Vagina (tissue), 2 donors: ENCODE data around the gene SAC3D1. TPM values are rescaled to one million over a fixed set of nuclear protein-coding genes. Genes with fewer than 3 reads are reported as not detected.
"Not testable (repeated sequence)": the region's sequence is repeated elsewhere in the genome, so short reads cannot be mapped to it uniquely, and the experiment has no call there.

ENCODE experiments used
- DNase-seq, 2 donors: peaks; one replicate each; pipeline ENCODE4 v3.0.0-alpha.2; 2017; ENCODE audit errors: extremely low spot score in 2 of 2
- H3K27ac ChIP-seq: fragments of 200-600 bp; sonication (generic); one replicate; pipeline ENCODE4 v1.5.1; 2019
- H3K27me3 ChIP-seq: fragments of 200-600 bp; sonication (generic); one replicate; pipeline ENCODE4 v1.5.1; 2019
- H3K36me3 ChIP-seq, 2 donors: fragments of 200-600 bp; sonication (generic); one replicate each; pipeline ENCODE4 v1.5.1; 2017 to 2019
- H3K4me1 ChIP-seq: fragments of 200-600 bp; sonication (generic); one replicate; pipeline ENCODE4 v1.5.1; 2019
- H3K4me3 ChIP-seq, 2 donors: fragments of 200-600 bp; sonication (generic); 1 replicate in 1 of 2; 2 replicates in 1 of 2; pipeline ENCODE4 v1.5.1; 2016 to 2019
- H3K9me3 ChIP-seq: fragments of 200-600 bp; sonication (generic); one replicate; pipeline ENCODE4 v1.5.1; 2019
- POLR2A ChIP-seq, 2 donors: fragments of 450-650 bp; IDR thresholded peaks; one replicate each; pipeline ENCODE4 v1.6.1; 2017; ENCODE audit warnings: antibody characterized with exemption in 2 of 2, mild to moderate bottlenecking in 2 of 2, moderate library complexity in 2 of 2
- POLR2AphosphoS5 ChIP-seq, 2 donors: sonication (generic); formaldehyde crosslinking; IDR thresholded peaks; one replicate each; pipeline ENCODE4 v1.9.0; 2017; ENCODE audit warnings: antibody characterized with exemption in 2 of 2, mild to moderate bottlenecking in 2 of 2, low read depth in 1 of 2; ENCODE audit not compliant: insufficient read depth in 1 of 2
- intact Hi-C: fragments of 100-400 bp; cut with DNase I; formaldehyde crosslinking; loops from one replicate; pipeline ENCODE4 v1.15.1; 2023
- total RNA-seq: library from RNA; depleted of rRNA; stranded (reverse); fragments of >200 nt; gene quantifications from one replicate; pipeline ENCODE4 v1.2.3, GENCODE V29; 2016
- TF ChIP-seq, protein P1 (sequence below), 3 experiments: fragments of 450-650 bp in 2 of 3; fragments of 200-600 bp in 1 of 3; sonication (generic) in 1 of 3; IDR thresholded peaks; one replicate each; pipeline ENCODE4 v1.5.1; 2017 to 2019; ENCODE audit warnings: antibody characterized with exemption in 3 of 3, mild to moderate bottlenecking in 2 of 3, moderate library complexity in 2 of 3

Gene SAC3D1
- total RNA-seq, 1 donor from 2014 or later: 11.8 TPM

DNA sequence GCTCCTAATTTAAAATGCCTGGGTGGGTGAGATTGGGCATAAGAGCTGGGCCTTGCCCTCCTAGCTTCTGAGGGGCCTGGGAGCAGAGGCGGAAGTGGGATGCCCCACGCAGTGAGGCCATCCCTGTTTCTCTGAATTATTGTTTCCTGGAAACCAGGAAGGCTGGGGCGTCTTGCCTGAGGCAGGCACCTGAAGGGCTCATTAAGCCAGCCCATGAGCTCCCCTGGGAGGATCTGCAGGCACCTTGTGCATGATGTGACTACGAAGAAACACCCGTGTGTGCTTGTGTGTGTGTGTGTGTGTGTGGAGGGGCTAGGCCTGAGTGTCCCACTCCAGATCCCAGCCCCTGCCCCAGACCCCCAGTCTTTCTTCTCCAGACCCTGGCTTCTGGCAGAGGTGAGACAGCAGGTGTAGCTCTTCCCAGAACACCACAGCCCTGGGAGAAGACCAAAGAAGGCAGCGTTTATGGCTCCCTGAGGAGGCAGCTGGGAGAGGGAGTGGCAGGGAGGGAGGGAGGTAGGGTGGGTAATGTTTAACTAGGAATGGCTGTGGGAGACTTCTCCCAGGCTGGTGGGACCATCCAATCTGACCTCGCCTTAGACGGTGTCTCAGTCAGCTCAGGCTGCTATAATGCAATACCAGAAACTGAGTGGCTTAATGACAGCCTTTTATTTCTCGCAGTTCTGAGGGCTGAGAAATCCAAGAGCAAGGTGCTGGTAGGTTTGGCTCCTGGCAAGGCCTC, 42.1 kb upstream of the SAC3D1 start:
- no peak for DNase-seq
- Histone ChIP-seq H3K4me3 (no peak overlapping the region), H3K36me3 (no peaks in the 10 kb centered on the region), H3K9me3 (no peaks in the 10 kb centered on the region), H3K4me1 (no peaks in the 10 kb centered on the region), H3K27me3 (no peaks in the 10 kb centered on the region), H3K27ac (no peak overlapping the region)
- intact Hi-C loops: no loop called here
- TF ChIP-seq POLR2AphosphoS5 (IDR thresholded peaks at IDR 0.05; ENCODE audit: insufficient read depth in 1 of 2, low read depth in 1 of 2) (no peak), POLR2A (IDR thresholded peaks at IDR 0.05) (no peak)
- TF ChIP-seq, protein P1, sequence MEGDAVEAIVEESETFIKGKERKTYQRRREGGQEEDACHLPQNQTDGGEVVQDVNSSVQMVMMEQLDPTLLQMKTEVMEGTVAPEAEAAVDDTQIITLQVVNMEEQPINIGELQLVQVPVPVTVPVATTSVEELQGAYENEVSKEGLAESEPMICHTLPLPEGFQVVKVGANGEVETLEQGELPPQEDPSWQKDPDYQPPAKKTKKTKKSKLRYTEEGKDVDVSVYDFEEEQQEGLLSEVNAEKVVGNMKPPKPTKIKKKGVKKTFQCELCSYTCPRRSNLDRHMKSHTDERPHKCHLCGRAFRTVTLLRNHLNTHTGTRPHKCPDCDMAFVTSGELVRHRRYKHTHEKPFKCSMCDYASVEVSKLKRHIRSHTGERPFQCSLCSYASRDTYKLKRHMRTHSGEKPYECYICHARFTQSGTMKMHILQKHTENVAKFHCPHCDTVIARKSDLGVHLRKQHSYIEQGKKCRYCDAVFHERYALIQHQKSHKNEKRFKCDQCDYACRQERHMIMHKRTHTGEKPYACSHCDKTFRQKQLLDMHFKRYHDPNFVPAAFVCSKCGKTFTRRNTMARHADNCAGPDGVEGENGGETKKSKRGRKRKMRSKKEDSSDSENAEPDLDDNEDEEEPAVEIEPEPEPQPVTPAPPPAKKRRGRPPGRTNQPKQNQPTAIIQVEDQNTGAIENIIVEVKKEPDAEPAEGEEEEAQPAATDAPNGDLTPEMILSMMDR (IDR thresholded peaks at IDR 0.05): no peak

DNA sequence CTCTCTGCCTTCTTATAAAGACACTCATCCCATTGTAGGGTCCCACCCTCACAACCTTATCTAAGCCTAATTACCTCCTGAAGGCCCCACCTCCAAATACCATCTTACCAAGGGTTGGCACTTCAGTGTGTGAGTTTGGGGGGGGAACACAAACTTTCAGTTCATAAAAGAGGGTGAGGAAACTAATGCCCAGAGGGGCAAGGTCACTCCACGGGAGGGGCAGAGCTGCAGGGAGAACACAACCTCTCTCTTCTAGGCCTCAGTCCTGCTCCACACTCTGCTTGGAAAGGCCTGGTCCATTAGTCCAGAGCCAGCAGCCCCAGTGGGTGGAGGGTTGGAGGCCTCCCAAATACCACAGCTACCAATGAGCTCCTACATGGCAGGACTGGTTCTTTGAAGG, 41.5 kb upstream of the SAC3D1 start:
- TF ChIP-seq, protein P1 (IDR thresholded peaks at IDR 0.05): no peak
- TF ChIP-seq POLR2AphosphoS5 (IDR thresholded peaks at IDR 0.05; ENCODE audit: insufficient read depth in 1 of 2, low read depth in 1 of 2): no peak
- no peak for TF ChIP-seq POLR2A (IDR thresholded peaks at IDR 0.05)
- intact Hi-C loops: no loop called here
- Histone ChIP-seq H3K27ac (no peak overlapping the region), H3K4me1 (no peaks in the 10 kb centered on the region), H3K36me3 (no peaks in the 10 kb centered on the region), H3K9me3 (no peaks in the 10 kb centered on the region), H3K27me3 (no peaks in the 10 kb centered on the region), H3K4me3 (no peak overlapping the region)
- no peak for DNase-seq

DNA sequence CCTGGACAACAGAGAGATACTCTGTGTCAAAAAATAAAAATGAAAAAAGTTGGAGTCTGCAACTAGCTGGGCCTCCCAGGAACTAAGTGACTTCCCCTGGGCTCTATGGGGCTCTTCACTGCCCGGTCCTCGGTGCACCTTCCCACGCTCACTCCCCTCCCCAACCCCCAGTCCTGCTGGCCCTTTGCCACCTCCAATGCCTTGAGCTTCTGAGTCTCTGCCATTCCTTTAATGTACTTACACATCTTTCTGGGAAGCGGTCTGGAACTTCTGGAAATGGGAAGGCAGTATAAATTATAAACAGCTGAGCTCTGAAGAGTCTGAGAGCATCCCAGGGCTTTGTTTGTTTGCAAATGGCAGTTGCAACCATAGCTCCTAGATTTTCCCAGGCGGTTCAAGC, 38.3 kb upstream of the SAC3D1 start:
- H3K36me3 ChIP-seq: no peaks in the 10 kb centered on the region
- no peak for DNase-seq
- no peaks in the 10 kb centered on the region for H3K4me1 ChIP-seq
- TF ChIP-seq, protein P1 (IDR thresholded peaks at IDR 0.05): no peak
- TF ChIP-seq POLR2AphosphoS5 (IDR thresholded peaks at IDR 0.05; ENCODE audit: insufficient read depth in 1 of 2, low read depth in 1 of 2) (no peak), POLR2A (IDR thresholded peaks at IDR 0.05) (no peak)
- no peak overlapping the region for H3K27ac ChIP-seq
- H3K9me3 ChIP-seq: no peaks in the 10 kb centered on the region
- intact Hi-C loops: no loop called here
- H3K27me3 ChIP-seq: no peaks in the 10 kb centered on the region
- H3K4me3 ChIP-seq: no peak overlapping the region

DNA sequence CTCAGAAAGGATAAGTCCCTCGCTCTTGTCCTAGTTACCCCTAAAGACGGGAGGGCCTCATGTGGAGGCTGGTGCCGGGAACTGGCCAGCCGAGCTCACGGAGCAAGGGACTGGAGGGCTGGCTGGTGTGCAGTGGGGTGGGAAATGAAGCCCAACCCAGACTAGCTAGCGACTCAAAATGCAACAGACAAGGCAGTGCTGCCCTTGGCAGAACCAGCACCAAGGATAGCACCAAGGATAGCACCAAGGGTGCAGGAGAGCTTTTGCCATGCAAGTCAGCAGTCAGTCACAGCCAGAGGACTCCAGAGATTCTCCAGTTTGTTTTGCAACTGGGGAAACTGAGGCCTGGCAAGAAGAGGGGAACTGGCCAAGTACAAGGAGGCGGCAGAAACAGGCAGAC, 37.7 kb upstream of the SAC3D1 start:
- Histone ChIP-seq H3K27ac (no peak overlapping the region), H3K4me3 (no peak overlapping the region), H3K36me3 (no peaks in the 10 kb centered on the region), H3K9me3 (no peaks in the 10 kb centered on the region), H3K27me3 (no peaks in the 10 kb centered on the region), H3K4me1 (no peaks in the 10 kb centered on the region)
- no peak for TF ChIP-seq POLR2AphosphoS5 (IDR thresholded peaks at IDR 0.05; ENCODE audit: insufficient read depth in 1 of 2, low read depth in 1 of 2)
- TF ChIP-seq, protein P1 (IDR thresholded peaks at IDR 0.05): no peak
- no peak for TF ChIP-seq POLR2A (IDR thresholded peaks at IDR 0.05)
- intact Hi-C loops: no loop called here
- no peak for DNase-seq

DNA sequence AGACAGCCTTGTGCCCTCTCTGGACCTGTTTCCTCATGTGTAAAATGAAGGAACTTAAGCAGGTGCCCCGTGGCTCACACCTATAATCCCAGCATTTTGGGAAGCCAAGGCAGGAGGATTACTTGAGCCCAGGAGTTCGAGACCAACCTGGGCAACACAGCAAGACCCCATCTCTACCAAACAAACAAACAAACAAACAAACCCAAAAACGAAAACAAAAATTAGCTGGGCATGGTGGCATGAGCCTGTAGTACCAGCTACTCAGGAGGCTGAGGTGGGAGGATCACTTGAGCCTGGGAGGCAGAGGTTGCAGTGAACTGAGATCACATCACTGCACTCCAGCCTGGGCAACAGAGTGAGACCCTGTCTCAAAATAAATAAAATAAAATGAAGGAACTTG, 37.0 kb upstream of the SAC3D1 start:
- H3K36me3 ChIP-seq, H3K4me3 ChIP-seq, intact Hi-C loops, H3K27ac ChIP-seq, H3K27me3 ChIP-seq, H3K4me1 ChIP-seq, H3K9me3 ChIP-seq, DNase-seq: not testable (repeated sequence)
